Measurements from ENCODE around the gene VTI1A. TPM values are rescaled to one million over a fixed set of nuclear protein-coding genes. Genes with fewer than 3 reads are reported as not detected.
A peak's percentile ranks its signal among the peaks of the same experiment; 100 is the strongest.
"Not testable (repeated sequence)": the region's sequence is repeated elsewhere in the genome, so short reads cannot be mapped to it uniquely, and the experiment has no call there.

Gene VTI1A
- total RNA-seq, 1 donor from 2014 or later, result 22.7 TPM

DNA sequence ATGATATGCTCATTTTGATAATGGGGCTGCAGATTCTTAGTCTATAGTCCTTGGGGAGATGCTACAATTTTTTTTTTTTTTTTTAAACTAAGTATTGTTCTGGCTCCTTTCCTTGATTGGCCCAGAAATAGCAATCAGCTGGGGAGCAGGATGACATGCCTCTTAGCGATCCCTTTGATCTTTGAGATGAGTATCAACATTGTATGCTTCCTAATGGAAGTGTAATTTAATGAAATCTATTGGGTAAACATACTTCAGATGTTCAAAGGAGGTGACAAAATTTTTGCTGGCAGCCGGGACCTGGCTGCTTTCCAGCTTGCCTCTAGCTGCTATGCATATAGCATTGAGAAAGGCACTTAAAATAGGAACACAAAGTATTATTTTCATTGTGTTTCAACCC, 43.5 kb downstream of the VTI1A start:
- H3K36me3 Mint-ChIP-seq (ENCODE audit: low read depth), result no peaks in the 10 kb centered on the region
- H3K4me3 Mint-ChIP-seq (ENCODE audit: unreplicated experiment), result no peak overlapping the region
- no peaks in the 10 kb centered on the region for H3K27me3 Mint-ChIP-seq (ENCODE audit: low read depth)
- TF ChIP-seq, protein P1, sequence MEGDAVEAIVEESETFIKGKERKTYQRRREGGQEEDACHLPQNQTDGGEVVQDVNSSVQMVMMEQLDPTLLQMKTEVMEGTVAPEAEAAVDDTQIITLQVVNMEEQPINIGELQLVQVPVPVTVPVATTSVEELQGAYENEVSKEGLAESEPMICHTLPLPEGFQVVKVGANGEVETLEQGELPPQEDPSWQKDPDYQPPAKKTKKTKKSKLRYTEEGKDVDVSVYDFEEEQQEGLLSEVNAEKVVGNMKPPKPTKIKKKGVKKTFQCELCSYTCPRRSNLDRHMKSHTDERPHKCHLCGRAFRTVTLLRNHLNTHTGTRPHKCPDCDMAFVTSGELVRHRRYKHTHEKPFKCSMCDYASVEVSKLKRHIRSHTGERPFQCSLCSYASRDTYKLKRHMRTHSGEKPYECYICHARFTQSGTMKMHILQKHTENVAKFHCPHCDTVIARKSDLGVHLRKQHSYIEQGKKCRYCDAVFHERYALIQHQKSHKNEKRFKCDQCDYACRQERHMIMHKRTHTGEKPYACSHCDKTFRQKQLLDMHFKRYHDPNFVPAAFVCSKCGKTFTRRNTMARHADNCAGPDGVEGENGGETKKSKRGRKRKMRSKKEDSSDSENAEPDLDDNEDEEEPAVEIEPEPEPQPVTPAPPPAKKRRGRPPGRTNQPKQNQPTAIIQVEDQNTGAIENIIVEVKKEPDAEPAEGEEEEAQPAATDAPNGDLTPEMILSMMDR (IDR thresholded peaks at IDR 0.05), result no peak
- no peak for DNase-seq (ENCODE audit: low spot score)
- no peaks in the 10 kb centered on the region for H3K9me3 Mint-ChIP-seq (ENCODE audit: low read depth)
- no peak overlapping the region for H3K27ac Mint-ChIP-seq (ENCODE audit: unreplicated experiment)
- peaks cover 12% of the 10 kb centered on the region for H3K4me1 Mint-ChIP-seq (ENCODE audit: low read depth)

- Mint-ChIP-seq H3K4me1 (ENCODE audit: low read depth) (peaks cover 12% of the 10 kb centered on the region), H3K4me3 (ENCODE audit: unreplicated experiment) (no peak overlapping the region), H3K9me3 (ENCODE audit: low read depth) (no peaks in the 10 kb centered on the region), H3K27me3 (ENCODE audit: low read depth) (no peaks in the 10 kb centered on the region), H3K27ac (ENCODE audit: unreplicated experiment) (peak overlapping the region; percentile 78), H3K36me3 (ENCODE audit: low read depth) (no peaks in the 10 kb centered on the region)
- TF ChIP-seq, protein P1 (IDR thresholded peaks at IDR 0.05), result no peak
- DNase-seq (ENCODE audit: low spot score), result no peak
These were observed 44.1 kb downstream of the VTI1A start for GRCh38 chr10:112491144-112491543.

DNA sequence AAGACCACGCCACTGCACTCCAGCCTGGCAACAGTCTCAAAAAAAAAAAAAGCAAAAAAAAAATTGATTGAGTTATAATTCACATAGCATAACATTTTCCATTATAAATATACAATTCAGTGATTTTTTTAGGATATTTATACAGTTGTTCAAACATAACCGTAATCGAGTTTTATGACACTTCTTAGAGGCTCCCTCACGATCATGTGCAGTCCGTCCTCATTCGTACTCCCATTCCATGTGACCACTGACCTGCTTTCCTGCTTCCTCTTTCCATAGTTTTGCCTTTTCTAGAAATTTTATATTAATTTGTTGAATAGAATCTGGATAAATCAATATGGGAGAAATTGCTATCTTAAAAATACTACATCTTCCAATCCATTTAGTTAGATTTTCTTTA, 45.7 kb downstream of the VTI1A start:
- no peak overlapping the region for H3K27ac Mint-ChIP-seq (ENCODE audit: unreplicated experiment)
- H3K36me3 Mint-ChIP-seq (ENCODE audit: low read depth), result no peaks in the 10 kb centered on the region
- TF ChIP-seq, protein P1 (IDR thresholded peaks at IDR 0.05), result no peak
- no peaks in the 10 kb centered on the region for H3K27me3 Mint-ChIP-seq (ENCODE audit: low read depth)
- no peak overlapping the region for H3K4me3 Mint-ChIP-seq (ENCODE audit: unreplicated experiment)
- H3K9me3 Mint-ChIP-seq (ENCODE audit: low read depth), result no peaks in the 10 kb centered on the region
- H3K4me1 Mint-ChIP-seq (ENCODE audit: low read depth), result peaks cover 12% of the 10 kb centered on the region
- DNase-seq (ENCODE audit: low spot score), result no peak

- H3K4me3 Mint-ChIP-seq (ENCODE audit: unreplicated experiment), result no peak overlapping the region
- H3K4me1 Mint-ChIP-seq (ENCODE audit: low read depth), result no peaks in the 10 kb centered on the region
- DNase-seq (ENCODE audit: low spot score), result no peak
- H3K9me3 Mint-ChIP-seq (ENCODE audit: low read depth), result no peaks in the 10 kb centered on the region
- peaks cover 4% of the 10 kb centered on the region for H3K36me3 Mint-ChIP-seq (ENCODE audit: low read depth)
- no peak overlapping the region for H3K27ac Mint-ChIP-seq (ENCODE audit: unreplicated experiment)
- TF ChIP-seq, protein P1 (IDR thresholded peaks at IDR 0.05), result no peak
- H3K27me3 Mint-ChIP-seq (ENCODE audit: low read depth), result no peaks in the 10 kb centered on the region
These were observed 50.4 kb downstream of the VTI1A start for GRCh38 chr10:112497347-112497950.

DNA sequence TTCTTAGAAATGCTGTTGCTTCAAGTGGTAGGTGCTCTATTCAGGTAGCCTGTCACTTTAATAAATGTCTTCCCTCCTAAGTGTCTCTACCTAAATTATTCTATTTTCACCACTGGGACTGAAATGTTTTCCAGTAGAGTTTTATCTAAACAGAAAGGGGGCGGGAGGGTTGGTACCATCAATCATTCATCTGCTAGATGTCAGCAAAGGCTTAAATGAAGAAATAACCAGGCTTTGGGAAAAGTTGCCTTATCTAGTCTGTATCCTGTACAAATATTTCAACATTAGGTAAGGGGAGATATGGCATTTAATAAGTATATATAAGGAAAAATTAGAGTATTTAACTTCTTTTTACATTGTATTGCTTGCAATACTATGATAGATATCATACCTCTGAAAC, 51.8 kb downstream of the VTI1A start:
- H3K9me3 Mint-ChIP-seq (ENCODE audit: low read depth), result no peaks in the 10 kb centered on the region
- H3K27me3 Mint-ChIP-seq (ENCODE audit: low read depth), result no peaks in the 10 kb centered on the region
- no peak for DNase-seq (ENCODE audit: low spot score)
- TF ChIP-seq, protein P1 (IDR thresholded peaks at IDR 0.05), result no peak
- H3K27ac Mint-ChIP-seq (ENCODE audit: unreplicated experiment), result no peak overlapping the region
- no peaks in the 10 kb centered on the region for H3K4me1 Mint-ChIP-seq (ENCODE audit: low read depth)
- peaks cover 4% of the 10 kb centered on the region for H3K36me3 Mint-ChIP-seq (ENCODE audit: low read depth)
- H3K4me3 Mint-ChIP-seq (ENCODE audit: unreplicated experiment), result no peak overlapping the region

- H3K4me1 Mint-ChIP-seq (ENCODE audit: low read depth); DNase-seq (ENCODE audit: low spot score); H3K27me3 Mint-ChIP-seq (ENCODE audit: low read depth); H3K36me3 Mint-ChIP-seq (ENCODE audit: low read depth); H3K4me3 Mint-ChIP-seq (ENCODE audit: unreplicated experiment); H3K27ac Mint-ChIP-seq (ENCODE audit: unreplicated experiment); H3K9me3 Mint-ChIP-seq (ENCODE audit: low read depth): not testable (repeated sequence)
These were observed 53.0 kb downstream of the VTI1A start for GRCh38 chr10:112499985-112500384.
